Muscle layer of colon (tissue), 2 donors: ENCODE measurements around the gene CTDP1.
"Not testable (repeated sequence)": the region's sequence is repeated elsewhere in the genome, so short reads cannot be mapped to it uniquely, and the experiment has no call there.

Experiments
- H3K27ac ChIP-seq: one replicate; pipeline ENCODE4 v1.7.0; 2013; ENCODE audit warnings: low read depth, mild to moderate bottlenecking, low read length, moderate library complexity
- H3K27me3 ChIP-seq, 2 donors: one replicate each; pipeline ENCODE4 v1.7.0; 2013; ENCODE audit warnings: low read length in 2 of 2, mild to moderate bottlenecking in 2 of 2; ENCODE audit not compliant: insufficient read depth in 2 of 2, control insufficient read depth in 1 of 2
- H3K36me3 ChIP-seq: one replicate; pipeline ENCODE4 v1.7.0; 2013; ENCODE audit warnings: mild to moderate bottlenecking, low read length; ENCODE audit not compliant: insufficient read depth
- H3K4me1 ChIP-seq: one replicate; pipeline ENCODE4 v1.7.0; 2013; ENCODE audit warnings: mild to moderate bottlenecking, low read length; ENCODE audit not compliant: insufficient read depth
- H3K4me3 ChIP-seq, 2 donors: one replicate each; pipeline ENCODE4 v1.7.0; 2013; ENCODE audit warnings: low read length in 2 of 2, low read depth in 1 of 2, mild to moderate bottlenecking in 1 of 2, moderate library complexity in 1 of 2
- H3K9ac ChIP-seq: one replicate; pipeline ENCODE4 v1.7.0; 2013; ENCODE audit warnings: low read length
- H3K9me3 ChIP-seq: one replicate; pipeline ENCODE4 v1.7.0; 2013; ENCODE audit warnings: mild to moderate bottlenecking, low read length
- donor health status: abdominal sarcoma.
- donor health status: Adenocarcinoma of cecum.

The CTDP1 gene

DNA sequence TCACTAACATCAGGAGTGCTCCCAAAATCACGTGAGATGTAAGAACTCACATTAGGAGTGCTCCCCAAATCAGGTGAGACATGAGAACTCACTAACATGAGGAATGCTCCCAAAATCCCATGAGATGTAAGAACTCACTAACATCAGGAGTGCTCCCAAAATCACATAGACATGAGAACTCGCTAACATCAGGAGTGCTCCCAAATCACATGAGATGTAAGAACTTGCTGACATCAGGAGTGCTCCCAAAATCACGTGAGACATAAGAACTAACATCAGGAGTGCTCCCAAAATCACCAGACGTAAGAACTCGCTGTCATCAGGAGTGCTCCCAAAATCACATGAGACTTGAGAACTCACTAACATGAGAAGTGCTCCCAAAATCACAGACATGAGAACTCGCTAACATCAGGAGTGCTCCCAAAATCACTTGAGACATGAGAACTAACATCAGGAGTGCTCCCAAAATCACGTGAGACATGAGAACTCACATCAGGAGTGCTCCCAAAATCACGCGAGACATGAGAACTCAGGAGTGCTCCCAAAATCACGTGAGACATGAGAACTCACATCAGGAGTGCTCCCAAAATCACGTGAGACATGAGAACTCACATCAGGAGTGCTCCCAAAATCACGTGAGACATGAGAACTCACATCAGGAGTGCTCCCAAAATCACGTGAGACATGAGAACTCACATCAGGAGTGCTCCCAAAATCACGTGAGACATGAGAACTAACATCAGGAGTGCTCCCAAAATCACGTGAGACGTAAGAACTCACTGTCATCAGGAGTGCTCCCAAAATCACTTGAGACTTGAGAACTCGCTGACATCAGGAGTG lies 52.5 kb downstream of the CTDP1 start:
- H3K9me3 ChIP-seq, H3K4me1 ChIP-seq, H3K4me3 ChIP-seq, H3K27me3 ChIP-seq, H3K27ac ChIP-seq, H3K9ac ChIP-seq: not testable (repeated sequence)
- peaks cover 39% of the 10 kb centered on the region for H3K36me3 ChIP-seq

DNA sequence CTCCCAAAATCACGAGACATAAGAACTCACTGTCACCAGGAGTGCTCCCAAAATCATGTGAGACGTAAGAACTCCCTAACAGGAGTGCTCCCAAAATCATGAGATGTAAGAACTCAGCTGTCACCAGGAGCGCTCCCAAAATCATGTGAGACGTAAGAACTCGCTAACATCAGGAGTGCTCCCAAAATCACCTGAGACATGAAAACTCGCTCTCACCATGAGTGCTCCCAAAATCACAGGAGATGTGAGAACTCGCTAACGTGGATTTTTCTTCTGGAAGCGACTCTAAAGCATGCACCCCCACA lies 53.1 kb downstream of the CTDP1 start:
- Histone ChIP-seq H3K9me3 (no peaks in the 10 kb centered on the region), H3K9ac (no peak overlapping the region), H3K27me3 (no peaks in the 10 kb centered on the region), H3K27ac (no peak overlapping the region), H3K4me1 (no peaks in the 10 kb centered on the region), H3K36me3 (peaks cover 41% of the 10 kb centered on the region), H3K4me3 (no peak overlapping the region)

DNA sequence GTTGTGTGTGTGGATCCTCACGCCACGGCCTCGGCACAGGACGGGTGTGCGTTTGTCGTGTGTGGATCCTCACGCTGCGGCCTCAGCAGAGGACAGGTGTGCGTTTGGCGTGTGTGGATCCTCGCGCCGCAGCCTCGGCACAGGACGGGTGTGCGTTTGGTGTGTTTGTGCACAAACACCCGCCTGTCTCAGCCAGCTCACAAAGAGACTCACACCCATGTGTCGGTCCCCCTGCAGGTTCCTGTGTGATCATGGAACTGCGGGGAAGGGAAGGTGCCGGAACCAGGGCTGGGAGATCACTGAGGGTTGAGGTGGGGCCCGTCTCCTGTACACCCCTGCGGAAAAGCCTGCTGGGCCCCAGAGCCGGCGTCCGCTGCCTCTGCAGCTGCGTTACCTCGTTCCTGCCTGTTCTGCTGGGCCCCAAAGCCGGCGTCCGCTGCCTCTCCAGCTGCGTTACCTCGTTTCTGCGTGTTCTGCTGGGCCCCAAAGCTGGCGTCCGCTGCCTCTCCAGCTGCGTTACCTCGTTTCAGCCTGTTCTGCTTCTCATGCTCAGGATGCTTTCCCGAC lies 53.6 kb downstream of the CTDP1 start:
- Histone ChIP-seq H3K4me1 (no peaks in the 10 kb centered on the region), H3K4me3 (no peak overlapping the region), H3K36me3 (peaks cover 41% of the 10 kb centered on the region), H3K27me3 (no peaks in the 10 kb centered on the region), H3K9ac (no peak overlapping the region), H3K27ac (no peak overlapping the region), H3K9me3 (no peaks in the 10 kb centered on the region)

DNA sequence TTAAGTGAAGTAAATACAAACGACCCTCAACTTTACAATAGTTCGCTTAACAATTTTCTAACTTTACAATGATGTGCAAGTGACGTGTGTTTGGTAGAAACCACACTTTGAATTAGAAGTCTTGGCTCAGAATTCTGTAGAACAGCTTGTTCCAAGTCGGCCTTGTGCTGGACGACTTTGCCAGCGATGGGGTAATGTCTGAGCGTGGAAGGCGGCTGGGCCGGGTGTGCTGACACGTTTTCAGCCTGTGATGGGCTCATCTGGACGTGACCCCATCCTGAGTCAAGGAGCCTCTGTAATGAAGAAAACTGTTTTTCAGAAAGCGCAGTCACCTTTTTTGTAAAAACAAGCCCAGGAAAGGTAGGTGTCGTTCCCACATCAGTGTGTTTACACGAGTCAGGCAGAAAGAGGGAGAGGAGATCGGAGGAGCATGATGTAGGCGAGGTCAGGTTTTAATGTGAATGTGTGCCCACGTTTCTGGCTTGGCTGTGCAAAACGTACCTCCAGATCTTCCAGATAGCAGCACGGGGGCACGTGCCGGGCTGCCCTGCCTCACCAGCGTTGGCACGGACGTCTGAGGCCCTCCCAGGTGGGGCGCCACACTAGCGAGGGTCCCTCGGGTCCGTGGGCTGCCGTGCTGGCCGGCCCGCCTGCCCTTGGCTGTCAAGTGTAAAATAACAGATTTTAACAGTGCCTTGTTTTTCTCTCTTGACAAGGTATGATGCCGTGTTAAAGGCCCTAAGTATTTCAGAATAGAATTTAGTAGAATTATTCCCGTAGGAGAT lies 54.6 kb downstream of the CTDP1 start:
- no peak overlapping the region for H3K27ac ChIP-seq
- H3K9me3 ChIP-seq, result no peaks in the 10 kb centered on the region
- peaks cover 35% of the 10 kb centered on the region for H3K36me3 ChIP-seq
- H3K4me3 ChIP-seq, result no peak overlapping the region
- H3K27me3 ChIP-seq, result no peaks in the 10 kb centered on the region
- no peaks in the 10 kb centered on the region for H3K4me1 ChIP-seq
- no peak overlapping the region for H3K9ac ChIP-seq

DNA sequence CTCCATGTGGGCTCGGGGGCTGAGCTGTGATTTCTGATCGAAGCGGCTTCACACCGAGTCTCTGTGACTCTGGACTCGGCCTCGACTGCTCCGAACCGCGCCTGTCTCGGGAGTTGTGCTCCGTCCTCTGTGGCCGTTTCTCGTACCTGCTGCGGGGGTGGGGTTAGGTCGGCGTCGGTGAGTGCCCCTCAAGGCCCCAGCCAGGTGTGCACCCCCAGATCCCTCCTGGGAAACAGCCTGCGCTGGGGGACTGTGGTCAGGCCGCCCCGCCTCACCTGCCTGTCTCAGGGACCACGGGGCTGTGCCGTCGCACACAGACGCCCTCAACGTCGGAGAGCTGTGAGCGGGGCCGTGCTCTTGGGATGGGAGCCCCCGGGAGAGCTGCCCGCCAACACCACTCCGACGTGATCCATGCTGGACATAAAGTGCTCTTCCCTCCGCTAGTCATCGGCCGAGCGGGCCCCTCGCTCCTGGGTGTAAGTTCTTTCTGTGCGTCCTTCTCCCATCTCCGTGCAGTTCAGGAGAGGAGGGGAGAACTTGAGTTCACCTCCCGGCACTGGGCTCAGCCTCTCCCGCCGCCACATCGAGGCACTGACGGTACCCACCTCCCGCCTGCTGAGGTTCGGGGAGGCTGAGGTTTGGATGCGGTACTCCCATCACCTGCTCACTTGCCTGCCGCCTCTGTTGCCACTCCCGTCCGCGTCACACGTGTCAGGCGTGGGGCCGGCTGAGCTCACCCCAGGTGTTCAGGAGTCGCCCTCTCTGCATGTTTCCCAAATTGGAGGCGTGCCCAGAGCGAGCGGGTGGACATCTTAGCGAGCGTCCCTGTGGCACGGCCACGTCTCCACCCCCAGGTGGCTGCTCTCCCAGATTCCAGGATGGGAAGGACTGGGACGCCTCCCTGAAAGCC lies 55.7 kb downstream of the CTDP1 start:
- H3K4me3 ChIP-seq, result no peak overlapping the region
- H3K9me3 ChIP-seq, result no peaks in the 10 kb centered on the region
- H3K9ac ChIP-seq, result no peak overlapping the region
- no peaks in the 10 kb centered on the region for H3K27me3 ChIP-seq
- peaks cover 27% of the 10 kb centered on the region for H3K36me3 ChIP-seq
- H3K4me1 ChIP-seq, result no peaks in the 10 kb centered on the region
- no peak overlapping the region for H3K27ac ChIP-seq

DNA sequence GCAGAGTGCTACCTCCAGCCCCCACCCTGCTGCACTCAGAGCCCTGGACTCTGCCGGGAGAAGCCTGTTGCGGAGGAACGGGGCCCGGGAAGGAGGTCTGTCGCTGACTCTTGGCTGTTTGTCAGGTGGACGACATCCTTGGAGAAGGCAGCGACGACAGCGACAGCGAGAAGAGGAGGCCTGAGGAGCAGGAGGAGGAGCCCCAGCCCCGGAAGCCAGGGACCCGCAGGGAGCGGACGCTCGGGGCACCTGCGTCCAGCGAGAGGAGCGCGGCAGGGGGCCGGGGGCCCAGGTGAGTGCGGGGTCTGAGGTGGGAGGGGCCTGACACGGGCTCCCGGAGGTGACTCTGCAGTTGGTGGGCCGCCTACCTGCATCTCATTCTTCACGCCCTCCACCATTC lies 56.6 kb downstream of the CTDP1 start:
- no peak overlapping the region for H3K27ac ChIP-seq
- H3K4me1 ChIP-seq, result no peaks in the 10 kb centered on the region
- H3K27me3 ChIP-seq, result no peaks in the 10 kb centered on the region
- H3K4me3 ChIP-seq, result no peak overlapping the region
- peaks cover 18% of the 10 kb centered on the region for H3K36me3 ChIP-seq
- H3K9me3 ChIP-seq, result no peaks in the 10 kb centered on the region
- no peak overlapping the region for H3K9ac ChIP-seq

DNA sequence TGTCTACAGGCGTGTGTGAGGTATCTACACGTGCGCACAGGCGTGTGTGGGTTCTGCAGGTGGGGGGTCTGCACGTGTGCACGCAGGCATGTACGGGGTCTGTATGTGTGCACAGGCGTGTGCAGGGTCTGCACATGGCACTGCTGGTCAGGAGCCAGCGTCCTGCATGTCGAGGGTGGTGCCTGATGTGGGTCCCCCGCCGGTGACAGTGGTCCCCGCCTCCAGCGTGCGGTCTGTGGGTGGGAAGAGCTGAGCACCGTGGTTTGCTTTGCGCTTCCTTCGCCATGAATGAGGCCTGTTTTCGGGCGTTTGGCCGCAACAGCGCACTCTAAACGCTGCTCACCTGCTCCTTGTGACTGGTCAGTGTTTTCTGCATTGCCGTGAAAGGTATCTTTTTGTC lies 57.2 kb downstream of the CTDP1 start:
- no peaks in the 10 kb centered on the region for H3K27me3 ChIP-seq
- no peaks in the 10 kb centered on the region for H3K9me3 ChIP-seq
- H3K9ac ChIP-seq, result no peak overlapping the region
- H3K4me1 ChIP-seq, result no peaks in the 10 kb centered on the region
- no peak overlapping the region for H3K27ac ChIP-seq
- H3K36me3 ChIP-seq, result peaks cover 12% of the 10 kb centered on the region
- no peak overlapping the region for H3K4me3 ChIP-seq

DNA sequence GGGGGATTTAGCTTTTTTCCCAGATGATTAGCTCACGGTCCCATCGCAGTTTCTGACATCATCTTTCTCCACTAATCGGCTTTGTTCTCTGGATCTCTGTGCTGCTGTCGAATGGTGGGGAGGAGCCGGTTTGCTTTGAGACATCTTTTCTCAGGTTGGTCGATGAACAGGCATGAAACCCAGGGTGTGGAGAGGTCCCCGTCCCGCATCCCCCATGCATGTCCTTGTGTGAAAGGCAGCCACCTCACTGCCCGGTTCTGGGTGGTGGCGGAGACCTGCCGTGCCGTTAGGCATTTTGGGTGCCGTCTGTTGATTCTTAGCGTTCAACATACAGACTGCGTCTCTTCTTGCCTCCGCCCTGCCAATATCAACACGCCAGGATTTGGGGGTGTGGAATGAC lies 57.8 kb downstream of the CTDP1 start:
- H3K27ac ChIP-seq, result no peak overlapping the region
- no peaks in the 10 kb centered on the region for H3K27me3 ChIP-seq
- H3K4me1 ChIP-seq, result no peaks in the 10 kb centered on the region
- H3K9me3 ChIP-seq, result no peaks in the 10 kb centered on the region
- H3K9ac ChIP-seq, result no peak overlapping the region
- H3K4me3 ChIP-seq, result no peak overlapping the region
- H3K36me3 ChIP-seq, result peaks cover 9% of the 10 kb centered on the region

DNA sequence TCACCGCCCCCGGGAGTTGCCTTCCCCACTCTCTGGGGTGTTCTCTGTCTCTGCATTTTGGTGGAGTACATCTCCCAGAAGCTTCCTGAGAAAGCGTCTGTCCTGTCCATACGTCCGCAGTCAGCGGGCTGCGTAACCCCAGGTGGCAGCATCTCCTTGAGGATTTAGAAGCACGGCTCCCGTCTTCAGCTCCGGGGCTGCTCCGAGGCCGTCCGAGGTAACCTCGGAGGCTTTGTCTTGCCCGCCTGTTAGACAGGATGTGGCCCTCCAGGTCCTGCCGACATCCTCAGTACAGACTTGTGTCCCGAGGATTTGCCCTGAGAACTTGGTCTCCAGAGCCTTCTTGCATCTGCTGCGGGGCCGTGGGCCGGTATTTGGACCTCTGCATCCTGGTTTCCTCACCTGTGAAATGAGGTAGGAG lies 58.4 kb downstream of the CTDP1 start:
- Histone ChIP-seq H3K27me3 (no peaks in the 10 kb centered on the region), H3K4me1 (no peaks in the 10 kb centered on the region), H3K4me3 (no peak overlapping the region), H3K36me3 (peaks cover 9% of the 10 kb centered on the region), H3K9ac (no peak overlapping the region), H3K27ac (no peak overlapping the region), H3K9me3 (no peaks in the 10 kb centered on the region)

DNA sequence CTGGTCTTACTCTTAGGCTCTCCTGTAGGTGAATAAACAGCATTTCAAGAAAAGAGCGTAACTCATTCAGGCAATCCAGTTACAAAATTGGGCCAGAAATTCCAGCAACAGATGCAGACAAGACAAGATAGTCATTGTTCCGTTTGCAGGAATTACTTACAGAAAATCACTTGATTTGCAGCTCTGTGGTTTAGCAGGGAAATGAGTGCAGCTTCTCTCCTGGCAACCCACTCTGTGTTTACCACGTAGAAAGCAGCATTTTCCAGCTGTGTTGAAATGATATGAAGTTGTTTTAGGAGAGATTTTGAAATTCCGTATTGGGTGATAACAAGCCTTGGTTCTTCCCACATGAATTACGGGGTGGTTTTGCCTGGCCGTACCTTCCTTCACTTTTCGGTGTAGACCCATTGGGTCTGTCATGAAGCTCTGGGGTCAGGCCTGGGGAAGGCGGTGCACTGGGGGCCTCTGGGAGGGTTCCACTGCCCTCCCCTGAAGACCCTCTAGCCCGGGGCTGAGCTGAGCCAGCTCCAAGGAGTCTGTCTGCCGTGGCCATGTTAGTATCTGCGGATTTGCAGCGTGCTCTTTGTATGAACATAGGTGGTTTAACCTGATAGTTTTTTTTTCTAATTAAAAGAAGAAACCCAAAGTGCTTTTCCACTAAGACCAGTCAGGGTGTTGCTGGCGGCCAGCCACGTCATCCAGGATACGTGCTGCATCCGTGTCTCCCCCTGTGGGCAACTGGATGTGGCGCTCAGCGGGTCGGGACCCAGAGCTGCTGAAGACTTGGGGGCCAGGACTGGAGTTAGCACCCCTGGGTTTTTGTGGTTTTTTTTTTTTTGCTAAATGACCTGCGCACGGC lies 59.2 kb downstream of the CTDP1 start:
- Histone ChIP-seq H3K36me3 (peaks cover 9% of the 10 kb centered on the region), H3K9ac (no peak overlapping the region), H3K27ac (no peak overlapping the region), H3K4me1 (no peaks in the 10 kb centered on the region), H3K4me3 (no peak overlapping the region), H3K9me3 (no peaks in the 10 kb centered on the region), H3K27me3 (no peaks in the 10 kb centered on the region)
